ENCODE data around the gene NOA1.

NOA1 gene

GRCh38 chr4:56914336-56914735 lies 63.1 kb downstream of the NOA1 start:
- TF ChIP-seq POLR2AphosphoS5 (IDR thresholded peaks at IDR 0.05; ENCODE audit: low read depth, low read length) (no peak), REST (IDR thresholded peaks at IDR 0.05; ENCODE audit: insufficient read depth in 1 of 2, low read depth in 2 of 2, low read length in 2 of 2) (no peak), TAF1 (IDR thresholded peaks at IDR 0.05; ENCODE audit: borderline replicate concordance, insufficient read depth, low read length) (no peak), SIN3A (IDR thresholded peaks at IDR 0.05; ENCODE audit: borderline replicate concordance, insufficient read depth, low read length) (no peak), FOXP2 (optimal IDR thresholded peaks at IDR 0.05; ENCODE audit: borderline replicate concordance, extremely low read depth, extremely low read length, insufficient read depth) (no peak)

All from PFSK-1 (cell line).